D721Med (cell line): ENCODE results near the gene CDK14.

Experiments used
- DNase-seq: peaks from one replicate; pipeline ENCODE4 v3.0.0; 2011; ENCODE audit warnings: low spot score; ENCODE audit not compliant: insufficient read length
- FAIRE-seq: peaks from 2 replicates; lab custom pipeline; 2011; peaks lifted over from hg19 to GRCh38; lab: Jason Lieb, UNC
- TF ChIP-seq, protein P1 (sequence below): IDR thresholded peaks from 2 replicates; pipeline ENCODE4 v1.5.1; 2012; ENCODE audit warnings: mild to moderate bottlenecking, control low read depth; ENCODE audit not compliant: insufficient read depth; ENCODE audit errors: missing control alignments

The CDK14 gene

DNA sequence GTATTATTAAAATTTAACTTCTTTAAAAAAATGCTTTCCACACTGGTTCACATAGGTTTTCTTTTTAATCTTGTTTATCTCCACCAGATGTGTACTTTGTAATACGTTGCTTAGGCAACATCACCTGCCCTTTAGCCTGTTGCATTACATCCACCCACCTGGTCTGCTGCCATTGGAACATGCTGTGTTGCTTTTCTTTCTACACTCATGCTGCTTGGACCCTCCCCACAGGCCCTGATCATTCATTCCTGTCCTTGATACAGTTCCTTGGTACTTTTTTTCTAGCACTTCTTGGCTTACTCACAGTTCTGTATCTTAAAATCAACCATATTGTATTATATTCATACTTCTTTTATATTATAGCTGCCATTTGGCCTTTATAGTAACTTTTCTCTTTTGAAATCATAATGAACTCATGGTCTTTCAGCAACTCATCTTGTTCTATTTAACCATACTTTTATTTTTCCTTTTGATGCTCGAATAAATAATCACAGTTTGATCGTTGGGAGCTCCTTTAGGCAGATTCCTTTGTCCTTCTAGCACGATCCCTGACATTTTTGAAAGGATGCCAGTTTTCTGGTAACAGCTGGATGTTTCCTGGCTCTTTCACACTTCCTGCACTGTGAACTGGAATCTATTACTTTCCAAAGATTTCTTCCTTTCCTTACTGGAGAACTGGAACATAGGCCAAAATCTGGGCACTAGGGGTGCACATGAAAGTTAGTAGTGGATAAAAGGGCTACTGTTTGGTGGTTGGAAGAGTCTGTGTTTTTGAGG, 125.1 kb downstream of the CDK14 start:
- DNase-seq = no peak
- TF ChIP-seq, protein P1, sequence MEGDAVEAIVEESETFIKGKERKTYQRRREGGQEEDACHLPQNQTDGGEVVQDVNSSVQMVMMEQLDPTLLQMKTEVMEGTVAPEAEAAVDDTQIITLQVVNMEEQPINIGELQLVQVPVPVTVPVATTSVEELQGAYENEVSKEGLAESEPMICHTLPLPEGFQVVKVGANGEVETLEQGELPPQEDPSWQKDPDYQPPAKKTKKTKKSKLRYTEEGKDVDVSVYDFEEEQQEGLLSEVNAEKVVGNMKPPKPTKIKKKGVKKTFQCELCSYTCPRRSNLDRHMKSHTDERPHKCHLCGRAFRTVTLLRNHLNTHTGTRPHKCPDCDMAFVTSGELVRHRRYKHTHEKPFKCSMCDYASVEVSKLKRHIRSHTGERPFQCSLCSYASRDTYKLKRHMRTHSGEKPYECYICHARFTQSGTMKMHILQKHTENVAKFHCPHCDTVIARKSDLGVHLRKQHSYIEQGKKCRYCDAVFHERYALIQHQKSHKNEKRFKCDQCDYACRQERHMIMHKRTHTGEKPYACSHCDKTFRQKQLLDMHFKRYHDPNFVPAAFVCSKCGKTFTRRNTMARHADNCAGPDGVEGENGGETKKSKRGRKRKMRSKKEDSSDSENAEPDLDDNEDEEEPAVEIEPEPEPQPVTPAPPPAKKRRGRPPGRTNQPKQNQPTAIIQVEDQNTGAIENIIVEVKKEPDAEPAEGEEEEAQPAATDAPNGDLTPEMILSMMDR = no peak
- FAIRE-seq = no peak

DNA sequence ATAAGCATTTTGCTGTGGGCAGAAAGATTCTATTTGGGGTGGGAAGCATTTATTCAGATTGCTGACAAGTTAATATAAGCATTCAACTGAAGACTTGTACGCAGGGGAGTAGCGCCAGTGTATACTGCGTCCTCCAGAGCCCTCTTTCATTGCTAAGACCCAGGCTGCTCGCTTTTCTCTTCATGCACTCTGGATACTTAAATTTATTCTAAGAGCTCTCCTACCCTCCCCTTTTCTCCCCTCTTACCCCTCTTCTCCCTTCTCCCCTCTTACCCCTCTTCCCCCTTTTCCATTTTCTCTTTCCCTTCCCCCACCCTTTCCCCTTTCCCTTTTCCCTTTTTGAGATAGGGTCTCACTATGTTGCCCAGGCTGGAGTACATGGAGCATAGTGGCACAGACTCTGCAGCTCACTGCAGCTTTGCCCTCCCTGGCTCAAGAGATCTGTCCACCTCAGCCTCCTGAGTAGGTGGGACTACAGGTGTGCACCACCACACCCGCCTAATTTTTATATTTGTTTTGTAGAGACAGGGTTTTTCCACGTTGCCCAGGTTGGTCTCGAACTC, 125.8 kb downstream of the CDK14 start:
- TF ChIP-seq, protein P1 = no peak
- FAIRE-seq (no peak), DNase-seq (no peak)

DNA sequence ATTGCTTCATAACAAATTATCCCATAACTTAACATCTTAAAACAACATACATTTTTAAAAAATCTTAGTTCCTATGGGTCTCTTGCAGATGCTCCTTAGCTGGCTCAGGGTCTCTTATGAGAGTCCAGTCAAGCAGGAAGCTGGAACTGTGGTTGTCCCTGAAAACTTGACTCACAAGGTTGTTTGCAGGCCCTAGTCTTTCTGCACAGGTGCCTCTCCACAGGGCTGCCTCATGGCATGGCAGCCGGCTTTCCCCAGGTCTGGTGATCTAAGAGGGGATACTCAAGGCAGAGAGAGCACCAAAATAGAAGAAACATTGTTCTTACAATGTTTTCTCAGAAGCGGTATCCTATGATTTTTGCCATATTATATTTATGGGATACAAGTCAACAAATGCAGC, 127.1 kb downstream of the CDK14 start:
- no peak for FAIRE-seq

DNA sequence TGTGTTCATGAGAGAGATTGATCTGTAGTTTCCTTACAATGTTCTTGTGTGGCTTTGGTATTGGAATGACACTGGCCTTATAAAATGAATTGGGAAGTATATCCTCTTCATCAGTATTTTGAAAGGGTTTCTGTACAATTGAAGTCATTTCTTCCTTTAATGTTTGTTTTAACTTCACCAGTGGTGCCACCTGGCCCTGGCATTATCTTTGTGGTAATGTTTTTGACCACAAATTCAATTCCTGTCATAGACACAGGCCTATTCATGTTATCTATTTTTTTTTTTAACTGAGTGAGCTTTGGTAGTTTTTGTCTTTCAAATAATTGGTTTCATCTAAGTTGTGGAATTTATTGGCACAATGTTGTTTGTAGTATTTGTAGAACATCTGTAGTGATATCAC, 127.7 kb downstream of the CDK14 start:
- TF ChIP-seq, protein P1 = no peak
- FAIRE-seq = no peak
- DNase-seq = no peak

More for the DNA sequence above, 127.1 kb downstream of the CDK14 start:
- TF ChIP-seq, protein P1 = no peak
- DNase-seq = no peak

DNA sequence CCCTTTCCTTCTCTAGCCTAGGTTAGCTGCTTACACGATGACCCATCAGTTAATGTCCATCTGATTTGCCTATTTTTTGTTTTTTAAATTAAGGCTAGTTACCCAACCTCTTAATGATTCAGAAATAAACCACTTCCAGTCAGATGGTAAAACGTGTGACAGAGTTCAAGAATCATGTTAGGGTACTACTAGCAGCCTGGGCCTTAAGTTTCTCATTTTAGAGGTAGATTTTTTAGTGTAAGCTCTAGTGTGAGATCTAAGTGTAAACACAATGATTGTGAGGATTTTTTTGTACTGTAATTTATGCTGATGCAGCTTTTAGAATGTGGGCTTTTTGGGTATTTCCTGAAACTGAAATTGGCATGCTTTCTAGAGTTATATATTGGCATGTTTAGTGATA, 130.0 kb downstream of the CDK14 start:
- TF ChIP-seq, protein P1 = no peak
- FAIRE-seq = no peak
- DNase-seq = no peak

DNA sequence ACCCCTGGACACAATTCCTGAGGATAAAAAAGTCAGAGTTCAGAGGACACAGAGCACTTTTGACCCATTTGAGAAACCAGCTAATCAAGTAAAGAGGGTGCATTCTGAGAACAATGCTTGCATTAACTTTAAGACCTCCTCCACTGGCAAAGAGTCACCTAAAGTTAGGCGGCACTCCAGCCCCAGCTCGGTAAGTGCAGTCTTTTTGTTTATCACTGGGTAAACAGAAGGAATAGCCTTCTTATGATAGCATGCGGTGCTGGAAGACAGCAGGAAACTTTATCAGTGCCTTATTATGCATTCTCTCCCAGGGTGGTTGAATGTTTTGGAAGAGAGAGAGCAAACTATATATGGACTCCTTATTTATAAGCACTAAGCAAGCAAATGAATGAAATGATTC, 130.5 kb downstream of the CDK14 start:
- DNase-seq = no peak

More for the DNA sequence above, 130.5 kb downstream of the CDK14 start:
- TF ChIP-seq, protein P1 = no peak
- no peak for FAIRE-seq
